Measurements from ENCODE around the gene ABCD3.

Gene ABCD3

GRCh38 chr1:94463765-94464330 lies 45.7 kb downstream of the ABCD3 start:
- DNase-seq = no peak

GRCh38 chr1:94468708-94469107 lies 50.5 kb downstream of the ABCD3 start:
- DNase-seq = no peak

- no peak for DNase-seq
Observed at GRCh38 chr1:94471271-94471670, 53.1 kb downstream of the ABCD3 start.

GRCh38 chr1:94475232-94475631 lies 57.0 kb downstream of the ABCD3 start:
- no peak for DNase-seq

- no peak for DNase-seq
Observed at GRCh38 chr1:94479682-94480081, 61.5 kb downstream of the ABCD3 start.

- peak; percentile 30 for DNase-seq
Observed at GRCh38 chr1:94481473-94481933, 63.3 kb downstream of the ABCD3 start.

- no peak for DNase-seq
Observed at GRCh38 chr1:94486990-94487389, 68.8 kb downstream of the ABCD3 start.

- DNase-seq = no peak
Observed at GRCh38 chr1:94490556-94490955, 72.4 kb downstream of the ABCD3 start.

- no peak for DNase-seq
Observed at GRCh38 chr1:94496076-94496755, 78.0 kb downstream of the ABCD3 start.

GRCh38 chr1:94501426-94501825 lies 83.2 kb downstream of the ABCD3 start:
- no peak for DNase-seq

GRCh38 chr1:94501935-94502334 lies 83.7 kb downstream of the ABCD3 start:
- DNase-seq = no peak

- DNase-seq = no peak
Observed at GRCh38 chr1:94503153-94503552, 85.0 kb downstream of the ABCD3 start.

GRCh38 chr1:94504601-94505000 lies 86.4 kb downstream of the ABCD3 start:
- DNase-seq = no peak

GRCh38 chr1:94512816-94513215 lies 94.6 kb downstream of the ABCD3 start:
- DNase-seq = no peak

- DNase-seq = no peak
Observed at GRCh38 chr1:94514095-94514727, 96.0 kb downstream of the ABCD3 start.

- DNase-seq = no peak
Observed at GRCh38 chr1:94515296-94515947, 97.2 kb downstream of the ABCD3 start.

- no peak for DNase-seq
Observed at GRCh38 chr1:94519351-94519750, 101.2 kb downstream of the ABCD3 start.

- no peak for DNase-seq
Observed at GRCh38 chr1:94522304-94522703, 104.1 kb downstream of the ABCD3 start.

GRCh38 chr1:94524531-94524930 lies 106.3 kb downstream of the ABCD3 start:
- no peak for DNase-seq

GRCh38 chr1:94526152-94526980 lies 108.2 kb downstream of the ABCD3 start:
- no peak for DNase-seq

- no peak for DNase-seq
Observed at GRCh38 chr1:94527447-94528031, 109.3 kb downstream of the ABCD3 start.

- DNase-seq = no peak
Observed at GRCh38 chr1:94528299-94528698, 110.1 kb downstream of the ABCD3 start.

- DNase-seq = no peak
Observed at GRCh38 chr1:94528826-94529225, 110.6 kb downstream of the ABCD3 start.

Measured in stimulated activated CD4-positive, alpha-beta T cell treated with anti-CD3 and anti-CD28 coated beads, Interleukin-15, amount 100 ng/mL, for 24 hours (primary cell).